ENCODE data around the gene DOK6.

Gene DOK6

DNA sequence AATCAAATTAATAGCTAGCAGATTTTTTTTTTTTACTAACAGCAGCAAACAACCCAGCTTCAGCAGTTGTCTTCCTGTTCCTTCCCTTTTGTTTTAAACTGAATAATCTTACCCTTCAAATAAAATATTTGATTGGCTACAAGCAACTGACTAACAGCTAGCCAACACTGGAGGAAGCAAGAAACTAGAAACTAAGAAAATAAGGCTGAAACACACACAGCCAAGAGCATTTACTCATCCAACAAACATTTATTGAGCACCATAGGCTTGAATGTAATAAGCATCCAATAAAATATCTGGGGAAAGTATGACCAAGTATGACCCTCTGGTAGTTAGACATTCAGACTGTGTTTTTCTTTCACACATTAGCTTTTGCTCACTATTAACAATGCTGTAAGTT, 357.8 kb downstream of the DOK6 start:
- no peak for DNase-seq

DNA sequence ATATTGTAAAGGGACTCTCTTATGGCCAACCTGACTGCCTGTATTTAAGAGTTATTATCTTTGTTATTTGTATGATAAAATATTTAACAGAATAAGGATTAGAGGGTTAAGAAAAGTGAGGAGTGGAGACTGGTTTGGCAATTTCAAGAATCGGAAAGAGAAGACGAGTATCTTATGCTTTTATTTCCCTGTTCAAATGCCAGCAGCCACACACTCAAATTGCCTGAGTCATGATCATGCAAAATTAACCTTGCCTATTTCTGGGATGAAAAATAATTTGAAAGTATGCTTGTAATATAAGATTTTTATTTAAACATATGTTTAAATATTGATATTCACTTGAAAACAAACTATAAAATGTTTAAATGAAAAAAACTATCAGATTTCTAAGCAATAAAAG, 358.4 kb downstream of the DOK6 start:
- no peak for DNase-seq

DNA sequence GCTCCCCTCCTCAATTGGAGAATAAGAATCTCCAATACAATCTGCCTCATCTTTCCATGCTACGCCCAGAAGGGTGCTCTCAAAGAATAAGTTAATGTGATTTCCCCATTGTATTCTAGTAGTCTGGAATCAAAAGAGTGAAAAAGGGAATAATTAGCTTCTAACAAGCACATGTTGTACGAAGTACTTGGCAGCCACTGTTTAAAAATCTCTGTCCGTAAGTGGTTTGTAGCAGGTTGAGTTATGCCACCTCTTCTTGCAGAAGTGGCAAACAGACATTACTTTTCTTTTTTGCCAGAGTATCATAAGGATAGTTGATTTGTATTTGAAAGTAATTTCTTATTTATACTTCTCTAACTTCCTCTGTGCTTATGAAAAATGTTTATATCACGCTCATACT, 362.3 kb downstream of the DOK6 start:
- no peak for DNase-seq

GRCh38 chr18:69763821-69764220, 363.1 kb downstream of the DOK6 start:
- DNase-seq, result no peak

DNA sequence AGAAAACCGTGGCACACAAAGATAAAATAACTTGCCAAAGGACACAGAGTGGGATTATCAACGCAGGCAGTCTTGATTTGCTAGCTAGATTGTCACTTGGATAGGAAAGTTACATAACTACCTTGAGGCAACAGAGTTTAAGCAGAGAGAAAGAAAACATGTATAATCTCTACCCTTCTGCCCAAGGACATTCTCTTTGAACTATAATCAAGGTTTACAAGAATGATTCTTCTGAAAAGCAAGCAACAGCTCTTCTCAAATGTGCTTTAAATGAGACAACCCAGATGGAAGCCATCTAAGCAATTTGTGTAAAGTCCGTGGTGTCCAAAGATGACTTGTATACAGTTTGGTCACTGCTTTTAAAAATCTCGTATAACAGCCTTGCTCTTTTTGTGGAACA, 369.6 kb downstream of the DOK6 start:
- no peak for DNase-seq

GRCh38 chr18:69774831-69775230, 374.1 kb downstream of the DOK6 start:
- no peak for DNase-seq

- no peak for DNase-seq
Observed at GRCh38 chr18:69777248-69777647, 376.6 kb downstream of the DOK6 start.

- DNase-seq, result no peak
Observed at GRCh38 chr18:69778680-69779079, 378.0 kb downstream of the DOK6 start.

DNA sequence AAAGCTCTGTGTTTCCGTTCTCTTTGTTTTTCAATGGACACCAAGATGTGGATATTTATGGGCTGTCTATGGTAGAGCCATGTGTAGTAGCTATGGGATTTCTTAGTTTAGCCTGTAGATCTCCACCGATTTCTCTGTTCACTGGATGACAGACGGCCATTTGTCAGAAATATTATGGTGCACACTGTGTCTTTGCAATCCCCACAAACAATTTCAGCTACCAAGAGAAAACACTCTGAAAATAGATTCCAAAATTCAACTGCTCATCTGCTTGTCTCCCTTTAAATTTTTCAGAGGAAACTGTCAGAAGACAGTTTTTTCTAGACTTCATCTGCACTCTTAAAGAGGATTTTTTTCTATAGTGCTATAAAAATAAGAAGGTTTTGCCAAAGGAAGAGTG, 380.2 kb downstream of the DOK6 start:
- no peak for DNase-seq

GRCh38 chr18:69784815-69785214, 384.1 kb downstream of the DOK6 start:
- no peak for DNase-seq

DNA sequence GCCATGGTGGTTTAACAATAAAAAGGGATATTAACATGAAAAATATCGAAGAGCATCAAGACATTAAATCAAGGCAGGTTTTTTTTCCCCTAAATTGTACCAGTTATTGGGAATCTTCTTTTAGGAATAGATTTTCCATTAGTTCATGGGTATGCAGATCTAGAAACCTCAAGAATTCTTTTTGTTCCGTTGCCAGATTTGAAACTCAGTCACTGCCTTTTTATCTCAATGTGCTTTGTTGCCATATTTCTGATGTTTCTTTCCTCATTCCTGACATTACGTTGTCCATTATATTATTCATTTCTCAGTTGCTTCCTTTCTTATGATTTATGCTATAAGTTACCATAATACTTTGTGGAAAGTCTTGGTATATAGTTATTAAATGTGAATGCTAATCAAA, 384.8 kb downstream of the DOK6 start:
- DNase-seq, result no peak

DNA sequence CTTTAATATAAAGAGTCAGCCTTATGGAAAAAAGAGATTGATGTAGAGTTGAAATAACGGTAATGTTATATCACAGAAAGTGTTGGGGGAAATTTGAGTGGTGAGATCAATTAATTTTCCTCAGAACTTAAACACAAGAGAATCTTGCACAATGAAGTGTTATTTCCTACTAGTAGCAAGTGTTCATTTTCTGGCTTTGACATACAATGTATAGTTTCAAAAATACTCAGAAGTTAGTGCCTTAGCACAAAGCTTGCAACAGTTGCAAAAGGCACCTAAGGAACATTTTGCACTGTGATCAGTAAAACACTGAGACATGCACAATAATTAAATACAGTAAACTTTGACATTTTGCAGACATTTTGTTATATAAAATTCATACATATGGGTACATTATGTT, 385.7 kb downstream of the DOK6 start:
- DNase-seq, result no peak

DNA sequence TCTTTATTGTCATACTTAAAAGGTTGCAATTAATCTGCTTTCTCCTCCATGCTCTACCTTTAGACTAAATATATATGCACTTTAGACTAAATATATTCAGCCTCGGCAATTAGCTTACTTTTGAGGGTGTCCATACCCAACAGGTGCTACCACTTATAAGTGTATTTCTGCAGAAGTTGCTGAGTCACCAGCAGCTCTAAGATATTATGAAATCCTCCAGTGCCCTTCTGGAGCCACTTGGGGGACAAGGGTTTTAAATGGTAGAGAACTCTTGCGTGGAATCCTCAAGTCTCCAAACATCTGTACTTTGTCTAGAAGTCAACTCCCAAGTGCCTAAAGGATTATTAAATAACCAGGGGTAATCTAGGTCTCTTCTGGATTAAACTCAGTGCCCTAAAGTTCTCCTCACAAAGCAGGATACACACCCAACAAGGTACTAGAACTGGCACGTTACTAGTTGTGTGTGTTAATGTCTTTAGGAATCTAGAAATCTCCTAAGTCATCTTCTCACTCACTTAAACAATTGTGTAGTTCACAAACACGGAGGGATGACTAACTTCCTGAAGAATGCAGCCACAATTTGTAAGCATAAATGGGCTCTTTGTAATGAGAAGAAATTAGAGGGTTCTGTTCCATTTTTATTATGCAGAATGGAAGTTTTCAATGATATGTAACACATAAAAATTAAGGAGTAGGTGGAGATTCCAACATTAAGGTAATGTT, 387.3 kb downstream of the DOK6 start:
- DNase-seq, result no peak

- DNase-seq, result no peak
Observed at GRCh38 chr18:69789794-69790193, 389.1 kb downstream of the DOK6 start.

- no peak for DNase-seq
Observed at GRCh38 chr18:69790649-69791048, 390.0 kb downstream of the DOK6 start.

- no peak for DNase-seq
Observed at GRCh38 chr18:69795791-69796190, 395.1 kb downstream of the DOK6 start.

- no peak for DNase-seq
Observed at GRCh38 chr18:69804776-69805501, 404.3 kb downstream of the DOK6 start.

DNA sequence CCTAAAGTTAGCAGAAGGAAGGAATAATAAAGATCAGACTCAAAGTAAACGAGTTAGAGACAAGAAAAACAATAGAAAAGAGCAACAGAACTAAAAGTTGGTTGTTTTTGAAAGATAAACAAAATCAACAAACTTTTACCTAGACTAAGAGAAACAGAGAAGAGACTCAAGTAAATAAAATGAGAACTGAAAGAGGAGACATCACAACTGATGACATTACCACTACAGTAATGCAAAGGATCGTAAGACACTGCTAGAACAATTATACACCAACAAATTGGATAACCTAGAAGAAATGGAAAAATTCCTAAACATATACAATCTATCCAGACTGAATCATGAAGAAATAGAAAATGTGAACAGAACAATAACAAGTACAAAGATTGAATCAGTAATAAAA, 407.7 kb downstream of the DOK6 start:
- no peak for DNase-seq

DNA sequence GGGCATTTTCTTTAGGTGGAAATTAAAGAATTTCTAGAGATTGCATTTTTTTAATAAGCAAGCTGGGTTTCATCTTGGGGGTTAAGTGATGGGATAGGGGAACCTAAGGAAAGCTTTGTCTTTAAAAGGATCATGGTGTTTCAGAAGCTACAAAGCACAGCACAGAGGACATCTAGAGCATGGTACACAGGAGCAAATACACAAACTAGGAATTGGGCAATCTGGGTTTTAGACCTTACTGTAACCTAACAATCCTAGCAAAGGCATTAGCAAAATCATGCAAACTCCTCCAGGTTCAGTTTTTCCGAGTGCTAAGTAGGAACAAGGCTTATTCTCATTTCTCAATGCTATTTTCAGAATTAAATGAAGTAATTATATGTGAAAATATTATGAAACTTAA, 412.9 kb downstream of the DOK6 start:
- DNase-seq, result no peak

GRCh38 chr18:69814861-69815385, 414.2 kb downstream of the DOK6 start:
- DNase-seq, result no peak

DNA sequence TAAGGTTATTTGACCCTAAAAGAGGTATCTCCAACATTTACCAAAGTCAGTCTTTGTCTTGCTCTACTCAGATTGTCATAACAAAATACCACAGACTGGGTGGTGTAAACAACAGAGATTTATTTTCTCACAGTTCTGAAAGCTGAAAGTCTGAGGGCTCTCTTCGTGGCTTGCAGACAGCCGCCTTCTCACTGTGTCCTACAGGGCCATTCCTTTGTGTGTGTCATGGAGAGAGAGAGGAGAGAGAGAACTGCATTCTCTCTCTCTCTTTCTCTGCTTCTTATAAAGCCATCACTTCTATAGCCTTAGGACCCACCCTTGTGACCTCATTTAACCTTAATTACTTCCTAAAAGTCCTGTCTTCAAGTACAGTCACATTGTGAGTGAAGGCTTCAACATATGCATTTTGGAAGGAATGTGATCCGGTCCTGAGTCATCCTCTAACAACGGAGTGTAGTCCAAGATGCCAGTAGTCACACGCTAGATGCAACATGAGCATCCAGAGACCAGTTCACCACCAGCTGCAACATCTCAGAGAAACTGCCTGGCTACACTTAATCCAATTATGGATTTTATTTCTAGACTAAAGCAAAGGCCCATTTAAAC, 416.8 kb downstream of the DOK6 start:
- no peak for DNase-seq

DNA sequence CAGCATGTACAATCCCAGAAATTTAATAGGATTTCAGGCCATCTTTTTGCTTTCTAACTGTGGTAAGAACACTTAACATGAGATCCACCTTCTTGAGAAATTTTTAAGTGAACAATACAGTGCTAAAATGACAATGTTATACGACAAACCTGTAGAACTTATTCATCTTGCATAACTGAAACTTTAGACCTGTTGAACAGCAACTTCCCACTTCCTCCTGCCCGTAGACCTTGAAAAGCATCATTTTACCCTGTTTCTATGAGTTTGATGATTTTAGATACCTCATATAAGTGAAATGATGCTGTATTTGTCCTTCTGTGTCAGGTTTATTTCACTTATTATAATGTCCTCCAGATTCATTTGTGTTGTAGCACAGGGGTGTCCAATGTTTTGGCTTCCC, 418.8 kb downstream of the DOK6 start:
- DNase-seq, result no peak

GRCh38 chr18:69820538-69820937, 419.9 kb downstream of the DOK6 start:
- DNase-seq, result no peak

DNA sequence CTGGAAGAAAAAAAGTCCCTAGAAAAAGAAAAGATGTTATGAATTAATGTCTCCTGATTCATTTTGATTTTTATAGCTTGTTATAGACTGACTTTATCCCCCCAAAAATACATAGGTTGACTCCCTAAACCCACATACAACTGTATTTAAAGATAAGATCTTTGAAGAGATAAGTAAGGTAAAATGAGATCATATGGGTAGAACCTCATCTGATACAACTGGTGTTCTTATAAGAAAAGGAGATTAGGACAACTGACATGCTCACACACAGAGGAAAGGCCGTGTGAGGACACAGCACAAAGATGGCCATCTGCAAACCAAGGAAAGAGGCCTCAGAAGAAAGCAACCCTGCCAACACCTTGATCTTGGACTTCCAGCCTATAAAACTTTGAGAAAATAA, 429.5 kb downstream of the DOK6 start:
- no peak for DNase-seq
